CD4-positive, alpha-beta T cell (primary cell): ENCODE results near the gene CARD16. TPM values are rescaled to one million over a fixed set of nuclear protein-coding genes. Genes with fewer than 3 reads are reported as not detected.

Experiments used
- ATAC-seq: fragments of 200-7000 bp; cut with Tn5 transposase; one replicate; pipeline ENCODE4 v1.10.0; 2022; ENCODE audit warnings: mild to moderate bottlenecking; ENCODE audit not compliant: poor library complexity
- CTCF ChIA-PET: fragments of 350-600 bp; sonication (Branson Sonifier 250); formaldehyde crosslinking; loops from one replicate; lab custom pipeline; 2021; ENCODE audit warnings: antibody characterized with exemption, inconsistent platforms; lab: Charles Lee
- POLR2A ChIA-PET: fragments of 350-600 bp; sonication (Branson Sonifier 250); formaldehyde crosslinking; loops from one replicate; lab custom pipeline; 2021; ENCODE audit warnings: antibody characterized with exemption, inconsistent platforms; lab: Charles Lee
- DNase-seq, 14 experiments: peaks; one replicate each; pipeline ENCODE4 v3.0.0-alpha.2; 2013 to 2020; ENCODE audit warnings: mixed read lengths in 2 of 14
- H3K27ac ChIP-seq, 2 donors: one replicate each; pipeline versions ENCODE4 v1.5.1 to v1.7.0; 2013; ENCODE audit warnings: low read length in 2 of 2, low read depth in 1 of 2, mild to moderate bottlenecking in 1 of 2
- H3K27me3 ChIP-seq, 2 experiments: 1 replicate in 1 of 2; 2 replicates in 1 of 2; pipeline versions ENCODE4 v1.6.1 to v1.7.0; 2013; ENCODE audit warnings: low read length in 2 of 2, control low read depth in 1 of 2, mild to moderate bottlenecking in 1 of 2, moderate library complexity in 1 of 2; ENCODE audit not compliant: insufficient read depth in 2 of 2, control insufficient read depth in 1 of 2
- H3K36me3 ChIP-seq: one replicate; pipeline ENCODE4 v1.6.1; 2013; ENCODE audit warnings: low read length, control low read depth; ENCODE audit not compliant: insufficient read depth
- H3K4me1 ChIP-seq: one replicate; pipeline ENCODE4 v1.6.1; 2013; ENCODE audit warnings: low read length, control low read depth; ENCODE audit not compliant: insufficient read depth
- H3K4me3 ChIP-seq: one replicate; pipeline ENCODE4 v1.5.1; 2013; ENCODE audit warnings: mild to moderate bottlenecking, low read length, moderate library complexity
- H3K9me3 ChIP-seq, 2 experiments: 1 replicate in 1 of 2; 2 replicates in 1 of 2; pipeline versions ENCODE4 v1.6.1 to v1.7.0; 2013; ENCODE audit warnings: low read length in 2 of 2, mild to moderate bottlenecking in 2 of 2, control low read depth in 1 of 2, moderate library complexity in 1 of 2; ENCODE audit not compliant: control insufficient read depth in 1 of 2, insufficient read depth in 1 of 2
- H3K27ac Mint-ChIP-seq: one replicate; pipeline ENCODE4 v1.8.0; 2020; ENCODE audit warnings: mixed read lengths
- H3K27me3 Mint-ChIP-seq: one replicate; pipeline ENCODE4 v1.8.0; 2021; ENCODE audit warnings: mixed read lengths
- H3K36me3 Mint-ChIP-seq: one replicate; pipeline ENCODE4 v1.8.0; 2021; ENCODE audit warnings: low read depth, mixed read lengths
- H3K4me1 Mint-ChIP-seq: one replicate; pipeline ENCODE4 v1.8.0; 2021; ENCODE audit warnings: low read depth, mixed read lengths
- H3K4me3 Mint-ChIP-seq: one replicate; pipeline ENCODE4 v1.8.0; 2020; ENCODE audit warnings: mild to moderate bottlenecking, mixed read lengths
- H3K9me3 Mint-ChIP-seq: one replicate; pipeline ENCODE4 v1.8.0; 2020; ENCODE audit warnings: mixed read lengths
- intact Hi-C, 2 experiments: fragments of 100-400 bp; cut with DNase I in 1 of 2; cut with micrococcal nuclease in 1 of 2; formaldehyde crosslinking; loops; one replicate each; pipeline versions ENCODE4 v1.15.1 to v1.9.0; 2023 to 2025; cut with DNase I, micrococcal nuclease
- total RNA-seq, 174 experiments: library from RNA in 2 of 174; stranded (reverse) in 2 of 174; gene quantifications; one replicate each; pipeline ENCODE4 v1.2.3 and lab custom pipeline; 2021 to 2026
- TF ChIP-seq, protein P1 (sequence below): fragments of 200-600 bp; IDR thresholded peaks from one replicate; pipeline ENCODE4 v1.8.0; 2022; ENCODE audit warnings: antibody characterized with exemption, mild to moderate bottlenecking

CARD16 gene
- total RNA-seq, 2 experiments from 2014 or later = 22.4 to 23.6 TPM

DNA sequence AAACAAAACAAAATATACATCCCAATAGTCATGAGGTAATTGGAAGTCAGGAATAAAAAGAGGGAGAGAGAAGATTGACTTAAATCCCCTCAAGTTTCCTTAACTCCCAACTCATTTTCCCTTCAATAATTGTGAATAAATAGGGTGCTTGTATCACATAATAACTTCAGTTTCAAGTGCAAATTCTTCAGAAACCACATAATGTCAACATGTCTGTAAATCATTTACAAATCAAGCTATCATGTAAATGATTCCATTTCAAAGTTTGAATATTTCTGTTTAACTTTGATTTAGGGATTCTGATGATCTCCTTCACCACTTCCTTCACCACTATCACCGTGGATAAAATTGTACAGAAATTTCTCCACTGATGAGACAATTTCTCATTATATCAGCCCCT is 45.4 kb downstream of the CARD16 start:
- TF ChIP-seq, protein P1, sequence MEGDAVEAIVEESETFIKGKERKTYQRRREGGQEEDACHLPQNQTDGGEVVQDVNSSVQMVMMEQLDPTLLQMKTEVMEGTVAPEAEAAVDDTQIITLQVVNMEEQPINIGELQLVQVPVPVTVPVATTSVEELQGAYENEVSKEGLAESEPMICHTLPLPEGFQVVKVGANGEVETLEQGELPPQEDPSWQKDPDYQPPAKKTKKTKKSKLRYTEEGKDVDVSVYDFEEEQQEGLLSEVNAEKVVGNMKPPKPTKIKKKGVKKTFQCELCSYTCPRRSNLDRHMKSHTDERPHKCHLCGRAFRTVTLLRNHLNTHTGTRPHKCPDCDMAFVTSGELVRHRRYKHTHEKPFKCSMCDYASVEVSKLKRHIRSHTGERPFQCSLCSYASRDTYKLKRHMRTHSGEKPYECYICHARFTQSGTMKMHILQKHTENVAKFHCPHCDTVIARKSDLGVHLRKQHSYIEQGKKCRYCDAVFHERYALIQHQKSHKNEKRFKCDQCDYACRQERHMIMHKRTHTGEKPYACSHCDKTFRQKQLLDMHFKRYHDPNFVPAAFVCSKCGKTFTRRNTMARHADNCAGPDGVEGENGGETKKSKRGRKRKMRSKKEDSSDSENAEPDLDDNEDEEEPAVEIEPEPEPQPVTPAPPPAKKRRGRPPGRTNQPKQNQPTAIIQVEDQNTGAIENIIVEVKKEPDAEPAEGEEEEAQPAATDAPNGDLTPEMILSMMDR = no peak
- intact Hi-C loops = loop anchor here (1.0 to 5.0 kb wide), 3 partner anchors 47 to 391 kb away; no protein-coding TSS in a partner anchor
- H3K4me1 ChIP-seq = no peaks in the 10 kb centered on the region
- H3K27ac ChIP-seq = no peak overlapping the region
- CTCF ChIA-PET = no interaction called here
- no peaks in the 10 kb centered on the region for H3K27me3 ChIP-seq
- Mint-ChIP-seq H3K36me3 (no peaks in the 10 kb centered on the region), H3K4me1 (peaks cover 6% of the 10 kb centered on the region), H3K27me3 (no peaks in the 10 kb centered on the region), H3K27ac (no peak overlapping the region), H3K9me3 (no peaks in the 10 kb centered on the region), H3K4me3 (no peak overlapping the region)
- ATAC-seq (no peak), DNase-seq (no peak)
- H3K9me3 ChIP-seq = no peaks in the 10 kb centered on the region
- POLR2A ChIA-PET = no interaction called here
- no peak overlapping the region for H3K4me3 ChIP-seq
- H3K36me3 ChIP-seq = no peaks in the 10 kb centered on the region

DNA sequence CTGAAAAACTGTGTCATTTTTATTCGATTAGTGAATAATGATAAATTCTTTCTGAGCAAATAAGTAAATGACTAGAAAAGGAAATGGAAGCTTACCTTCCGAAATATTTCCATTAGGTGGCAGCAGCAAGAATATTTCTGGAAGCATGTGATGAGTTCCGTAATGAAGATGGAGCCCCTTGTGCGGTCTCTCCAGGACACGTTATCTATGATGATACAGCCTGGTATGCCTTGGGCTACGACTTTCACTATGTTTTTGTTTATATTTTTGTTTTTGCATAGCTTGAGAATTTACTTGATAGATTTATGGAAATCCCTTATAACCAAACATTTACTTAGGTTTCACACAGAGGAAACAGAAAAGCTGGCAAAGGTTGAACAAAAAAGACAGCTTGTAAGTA is 47.8 kb downstream of the CARD16 start:
- Histone ChIP-seq H3K27ac (no peak overlapping the region), H3K4me3 (no peak overlapping the region), H3K4me1 (no peaks in the 10 kb centered on the region), H3K36me3 (no peaks in the 10 kb centered on the region), H3K27me3 (no peaks in the 10 kb centered on the region), H3K9me3 (no peaks in the 10 kb centered on the region)
- POLR2A ChIA-PET = no interaction called here
- intact Hi-C loops = loop anchor here in 1 of 2 experiments (5.0 kb wide), 1 partner anchor 45 kb away; no protein-coding TSS in a partner anchor
- Mint-ChIP-seq H3K9me3 (no peaks in the 10 kb centered on the region), H3K36me3 (no peaks in the 10 kb centered on the region), H3K4me3 (no peak overlapping the region), H3K27me3 (no peaks in the 10 kb centered on the region), H3K27ac (no peak overlapping the region), H3K4me1 (peaks cover 6% of the 10 kb centered on the region)
- ATAC-seq (no peak), DNase-seq (no peak)
- CTCF ChIA-PET = no interaction called here
- TF ChIP-seq, protein P1 = no peak

DNA sequence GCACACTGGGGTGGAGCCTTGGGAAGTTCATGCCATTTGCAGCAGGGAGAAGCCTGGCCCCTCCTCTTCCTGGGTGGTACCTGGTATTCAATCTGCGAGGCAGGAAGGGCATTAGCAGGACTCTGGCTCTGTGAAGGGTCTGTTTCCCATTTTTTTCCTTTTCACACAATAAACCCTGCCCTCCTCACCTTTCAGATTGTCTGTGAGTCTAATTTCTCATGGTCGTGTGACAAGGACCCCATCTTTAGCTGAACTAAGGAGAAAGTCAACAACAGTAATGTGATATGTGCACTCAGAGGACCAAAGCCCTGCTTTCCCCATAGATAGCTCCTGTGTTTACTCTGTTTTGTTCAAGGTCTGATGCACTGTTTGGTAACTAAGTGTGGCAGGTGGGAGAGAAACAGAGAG is 50.1 kb downstream of the CARD16 start:
- intact Hi-C loops = loop anchor here in 1 of 2 experiments (5.0 kb wide), 1 partner anchor 43 kb away; no protein-coding TSS in a partner anchor
- DNase-seq (no peak), ATAC-seq (no peak)
- no peaks in the 10 kb centered on the region for H3K27me3 Mint-ChIP-seq
- ChIA-PET CTCF (no interaction called here), POLR2A (no interaction called here)
- no peak overlapping the region for H3K27ac Mint-ChIP-seq
- Histone ChIP-seq H3K27ac (no peak overlapping the region), H3K9me3 (no peaks in the 10 kb centered on the region), H3K4me1 (no peaks in the 10 kb centered on the region), H3K4me3 (no peak overlapping the region), H3K36me3 (no peaks in the 10 kb centered on the region), H3K27me3 (no peaks in the 10 kb centered on the region)
- no peaks in the 10 kb centered on the region for H3K4me1 Mint-ChIP-seq
- no peaks in the 10 kb centered on the region for H3K9me3 Mint-ChIP-seq
- no peak overlapping the region for H3K4me3 Mint-ChIP-seq
- TF ChIP-seq, protein P1 = no peak
- H3K36me3 Mint-ChIP-seq = no peaks in the 10 kb centered on the region
